DND-41 (cell line): ENCODE measurements around the gene TESMIN.
A peak's percentile ranks its signal among the peaks of the same experiment; 100 is the strongest.

ENCODE experiments used
- ATAC-seq: fragments of 200-7000 bp; cut with Tn5 transposase; 3 replicates; pipeline ENCODE4 v1.9.1; 2021; ENCODE audit warnings: low read depth; ENCODE audit not compliant: insufficient read depth
- DNase-seq: peaks from one replicate; pipeline ENCODE4 v3.0.0-alpha.2; 2020
- H2AFZ ChIP-seq: 2 replicates; pipeline ENCODE4 v1.6.0; 2012; ENCODE audit warnings: low read depth, low read length
- H3K27ac ChIP-seq: 2 replicates; pipeline ENCODE4 v1.5.1; 2012; ENCODE audit warnings: low read length, inconsistent platforms
- H3K27me3 ChIP-seq: fragments of 200-600 bp; sonication (generic); 2 replicates; pipeline ENCODE4 v1.6.0; 2012; ENCODE audit warnings: low read length, mild to moderate bottlenecking, inconsistent platforms; ENCODE audit not compliant: insufficient read depth, poor library complexity
- H3K36me3 ChIP-seq: 2 replicates; pipeline ENCODE4 v1.5.1; 2012; ENCODE audit warnings: low read length, inconsistent platforms; ENCODE audit not compliant: insufficient read depth
- H3K4me1 ChIP-seq: 2 replicates; pipeline ENCODE4 v1.5.1; 2012; ENCODE audit warnings: mild to moderate bottlenecking, low read length; ENCODE audit not compliant: insufficient read depth
- H3K4me2 ChIP-seq: 2 replicates; pipeline ENCODE4 v1.6.0; 2012; ENCODE audit warnings: mild to moderate bottlenecking, moderate library complexity, low read length, inconsistent platforms; ENCODE audit not compliant: insufficient read depth
- H3K4me3 ChIP-seq, 2 experiments: fragments of 200-600 bp in 1 of 2; shearing (Covaris generic) in 1 of 2; 2 replicates each; pipeline ENCODE4 v1.5.1; 2012 to 2016; ENCODE audit warnings: inconsistent platforms in 2 of 2, low read length in 2 of 2, mild to moderate bottlenecking in 2 of 2, low read depth in 1 of 2, moderate library complexity in 1 of 2
- H3K79me2 ChIP-seq: 2 replicates; pipeline ENCODE4 v1.6.0; 2012; ENCODE audit warnings: low read length, inconsistent platforms; ENCODE audit not compliant: insufficient read depth
- H3K9ac ChIP-seq: 2 replicates; pipeline ENCODE4 v1.6.0; 2012; ENCODE audit warnings: low read depth, mild to moderate bottlenecking, inconsistent platforms, low read length, moderate library complexity
- H3K9me3 ChIP-seq: 2 replicates; pipeline ENCODE4 v1.5.1; 2012; ENCODE audit warnings: low read length, moderate library complexity, mild to moderate bottlenecking, inconsistent platforms; ENCODE audit not compliant: insufficient read depth, severe bottlenecking
- H4K20me1 ChIP-seq: 2 replicates; pipeline ENCODE4 v1.6.0; 2012; ENCODE audit warnings: low read length; ENCODE audit not compliant: insufficient read depth
- CTCF ChIP-seq: IDR thresholded peaks from 2 replicates; pipeline ENCODE4 v1.5.1; 2012; ENCODE audit warnings: borderline replicate concordance, low read length, moderate library complexity, mild to moderate bottlenecking; ENCODE audit not compliant: poor library complexity, severe bottlenecking; ENCODE audit errors: extremely low read depth
- EZH2 ChIP-seq: IDR thresholded peaks from 3 replicates; pipeline ENCODE4 v1.6.1; 2012; ENCODE audit warnings: borderline replicate concordance, low read depth, mild to moderate bottlenecking, moderate library complexity, low read length, inconsistent platforms; ENCODE audit not compliant: severe bottlenecking

Gene TESMIN

DNA sequence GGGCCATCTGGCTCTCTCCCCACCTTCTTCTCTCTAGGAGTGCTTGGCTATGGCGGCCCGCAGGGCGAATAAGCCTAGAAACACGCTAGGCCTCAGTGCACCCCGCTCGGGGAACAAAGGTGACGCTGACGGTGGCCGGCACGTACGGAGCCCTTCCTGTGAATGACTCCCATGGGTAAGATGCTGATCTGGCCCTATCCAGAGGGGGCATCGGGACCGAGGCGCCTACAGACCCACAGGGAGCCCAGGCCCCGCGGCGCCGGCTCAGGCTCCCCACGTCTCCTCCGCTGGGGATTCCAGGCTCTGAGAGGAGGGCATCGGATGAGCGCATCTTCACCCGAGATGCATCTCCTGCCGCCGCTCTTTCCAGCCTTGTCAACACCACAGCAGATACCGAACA is 31.4 kb upstream of the TESMIN start:
- Histone ChIP-seq H4K20me1 (no peaks in the 10 kb centered on the region; the same call in 1 of the 2 replicates), H3K9me3 (no peaks in the 10 kb centered on the region), H3K9ac (no peak overlapping the region), H2AFZ (no peak overlapping the region), H3K4me2 (no peak overlapping the region), H3K36me3 (peaks cover 63% of the 10 kb centered on the region), H3K79me2 (no peaks in the 10 kb centered on the region), H3K27me3 (no peaks in the 10 kb centered on the region), H3K27ac (no peak overlapping the region), H3K4me1 (no peaks in the 10 kb centered on the region), H3K4me3 (no peak overlapping the region)
- ATAC-seq (no peak), DNase-seq (no peak)
- TF ChIP-seq EZH2 = no peak
- no peak for TF ChIP-seq CTCF

GRCh38 chr11:68780829-68781228 is 29.5 kb upstream of the TESMIN start:
- peaks cover 77% of the 10 kb centered on the region for H3K36me3 ChIP-seq
- no peak overlapping the region for H3K4me3 ChIP-seq
- H3K79me2 ChIP-seq = no peaks in the 10 kb centered on the region
- no peak overlapping the region for H3K4me2 ChIP-seq
- TF ChIP-seq CTCF = no peak
- no peak for TF ChIP-seq EZH2
- ATAC-seq (peak; percentile 44; the same call in 1 of the 3 replicates), DNase-seq (peak; percentile 13)
- H2AFZ ChIP-seq = no peak overlapping the region
- no peaks in the 10 kb centered on the region for H3K27me3 ChIP-seq
- no peaks in the 10 kb centered on the region for H3K4me1 ChIP-seq
- no peaks in the 10 kb centered on the region for H3K9me3 ChIP-seq
- H3K9ac ChIP-seq = no peak overlapping the region
- no peaks in the 10 kb centered on the region; the same call in 1 of the 2 replicates for H4K20me1 ChIP-seq
- no peak overlapping the region for H3K27ac ChIP-seq

DNA sequence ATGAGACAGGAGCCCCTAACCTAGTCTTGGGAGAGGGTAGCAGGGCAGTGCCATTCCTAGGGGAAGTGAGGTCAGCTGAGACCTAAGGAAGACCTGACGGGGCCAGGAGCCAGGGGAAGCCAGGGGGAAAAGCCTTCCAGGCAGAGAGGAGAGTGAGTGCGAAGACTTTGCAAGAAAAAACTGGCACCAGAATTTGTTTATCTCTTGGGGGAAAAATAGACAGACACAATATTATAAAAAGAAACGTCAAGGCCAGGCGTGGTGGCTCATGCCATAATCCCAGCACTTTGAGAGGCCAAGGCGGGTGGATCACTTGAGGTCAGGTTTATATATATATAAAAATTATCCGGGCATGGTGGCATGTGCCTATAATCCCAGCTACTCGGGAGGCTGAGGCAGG is 26.9 kb upstream of the TESMIN start:
- peaks cover 76% of the 10 kb centered on the region for H3K36me3 ChIP-seq
- H3K4me1 ChIP-seq = no peaks in the 10 kb centered on the region

More for the DNA sequence above, 26.9 kb upstream of the TESMIN start:
- H3K4me3 ChIP-seq = no peak overlapping the region
- H3K79me2 ChIP-seq = no peaks in the 10 kb centered on the region
- no peak overlapping the region for H3K4me2 ChIP-seq
- H2AFZ ChIP-seq = no peak overlapping the region
- no peak overlapping the region for H3K27ac ChIP-seq
- H4K20me1 ChIP-seq = no peaks in the 10 kb centered on the region
- no peak overlapping the region for H3K9ac ChIP-seq
- TF ChIP-seq EZH2 (no peak), CTCF (no peak)
- H3K27me3 ChIP-seq = no peaks in the 10 kb centered on the region
- no peaks in the 10 kb centered on the region for H3K9me3 ChIP-seq
- DNase-seq (no peak), ATAC-seq (no peak)
